ENCODE results near the gene XDH. TPM values are rescaled to one million over a fixed set of nuclear protein-coding genes. Genes with fewer than 3 reads are reported as not detected.

The XDH gene
- polyA plus RNA-seq, 1 donor (not counting 4 experiments of a cell fraction or from before 2014, with no cell fraction given), result 40.6 TPM

- H3K9ac ChIP-seq (ENCODE audit: control insufficient read depth, extremely low read depth, insufficient read depth, low read length), result no peak overlapping the region
- no peak overlapping the region for H3K4me3 ChIP-seq (ENCODE audit: control insufficient read depth in 2 of 3, extremely low read depth in 1 of 3, insufficient read depth in 2 of 3, low read depth in 1 of 3, low read length in 3 of 3)
- no peaks in the 10 kb centered on the region for H3K79me2 ChIP-seq (ENCODE audit: control insufficient read depth, insufficient read depth, low read length)
- H3K9me1 ChIP-seq (ENCODE audit: control insufficient read depth, extremely low read depth, insufficient read depth, low read length), result no peaks in the 10 kb centered on the region
- H3K4me1 ChIP-seq (ENCODE audit: control insufficient read depth, extremely low read depth, insufficient read depth, low read length), result peaks cover 4% of the 10 kb centered on the region
- H3K9me3 ChIP-seq (ENCODE audit: control insufficient read depth, low read depth, low read length), result no peaks in the 10 kb centered on the region
- FAIRE-seq, result no peak
- H3K4me2 ChIP-seq (ENCODE audit: control insufficient read depth, extremely low read depth, insufficient read depth, low read depth, low read length), result no peak overlapping the region
- no peak for DNase-seq (ENCODE audit: low read depth, low spot score)
- H2AFZ ChIP-seq (ENCODE audit: control insufficient read depth, low read length), result no peak overlapping the region
- H4K20me1 ChIP-seq (ENCODE audit: control insufficient read depth, extremely low read depth, insufficient read depth, low read length), result no peaks in the 10 kb centered on the region
- dilution Hi-C loops (cut with MboI; ENCODE audit: extremely low pct_ligation_motif_present, low sequenced_read_pairs), result no loop called here
- H3K36me3 ChIP-seq (ENCODE audit: control insufficient read depth in 2 of 2, extremely low read depth in 1 of 2, insufficient read depth in 2 of 2, low read length in 2 of 2), result peaks cover 0 to 2% of the 10 kb centered on the region in 2 experiments
- no peaks in the 10 kb centered on the region for H3K27me3 ChIP-seq (ENCODE audit: control insufficient read depth, extremely low read depth, insufficient read depth, low read length)
- no peak overlapping the region for H3K27ac ChIP-seq (ENCODE audit: control insufficient read depth, insufficient read depth, low read length)
- no peak for TF ChIP-seq EZH2 (IDR thresholded peaks at IDR 0.05; ENCODE audit: low read length)
- no peak for TF ChIP-seq CTCF (optimal IDR thresholded peaks at IDR 0.05 in 1 of 3, IDR thresholded peaks at IDR 0.05 in 1 of 3, conservative IDR thresholded peaks at IDR 0.05 in 1 of 3; ENCODE audit: extremely low read depth in 1 of 3, insufficient read depth in 2 of 3, low read length in 3 of 3)
Measured at GRCh38 chr2:31327505-31327904, 87.0 kb downstream of the XDH start.

DNA sequence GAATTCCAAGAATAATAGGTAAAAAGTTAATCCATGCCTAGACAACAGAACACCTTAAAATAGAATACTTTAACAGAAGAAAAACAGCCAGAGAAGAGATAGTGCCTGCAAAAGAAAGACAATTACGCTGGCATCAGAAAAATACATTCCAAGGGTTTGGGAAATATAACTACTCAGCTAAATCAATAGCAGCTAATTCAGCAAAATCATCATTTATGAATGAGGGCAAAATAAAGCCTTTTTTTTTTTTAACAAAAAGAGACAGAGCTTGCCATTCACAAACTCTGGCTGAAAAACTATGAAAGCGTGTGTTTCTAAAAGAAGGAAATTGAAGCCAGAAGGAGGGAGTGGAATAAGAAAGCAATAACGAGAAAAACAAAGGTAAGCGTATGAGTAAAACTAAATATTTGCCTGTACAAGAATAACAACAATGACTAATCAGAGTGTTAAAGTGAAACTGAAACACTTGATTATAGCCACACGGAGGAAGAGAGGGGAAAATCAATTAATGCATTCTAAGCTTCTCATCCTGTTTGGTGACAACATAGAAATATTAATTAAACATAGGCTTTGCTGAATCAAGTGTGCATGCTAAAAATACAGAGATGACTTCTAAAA is 90.4 kb downstream of the XDH start:
- H3K4me2 ChIP-seq (ENCODE audit: control insufficient read depth, extremely low read depth, insufficient read depth, low read depth, low read length), result peak overlapping the region; percentile 87
- H3K9ac ChIP-seq (ENCODE audit: control insufficient read depth, extremely low read depth, insufficient read depth, low read length), result peak overlapping the region; percentile 51
- peak overlapping the region; percentile 27 to 65 (median 65) for H3K4me3 ChIP-seq (ENCODE audit: control insufficient read depth in 2 of 3, extremely low read depth in 1 of 3, insufficient read depth in 2 of 3, low read depth in 1 of 3, low read length in 3 of 3)
- H3K79me2 ChIP-seq (ENCODE audit: control insufficient read depth, insufficient read depth, low read length), result no peaks in the 10 kb centered on the region
- H3K27ac ChIP-seq (ENCODE audit: control insufficient read depth, insufficient read depth, low read length), result peak overlapping the region; percentile 73
- DNase-seq (ENCODE audit: low read depth, low spot score) (no peak), FAIRE-seq (peak; percentile 29)
- no peak overlapping the region for H2AFZ ChIP-seq (ENCODE audit: control insufficient read depth, low read length)
- no peaks in the 10 kb centered on the region for H3K27me3 ChIP-seq (ENCODE audit: control insufficient read depth, extremely low read depth, insufficient read depth, low read length)
- no peaks in the 10 kb centered on the region for H3K36me3 ChIP-seq (ENCODE audit: control insufficient read depth in 2 of 2, extremely low read depth in 1 of 2, insufficient read depth in 2 of 2, low read length in 2 of 2)
- H3K4me1 ChIP-seq (ENCODE audit: control insufficient read depth, extremely low read depth, insufficient read depth, low read length), result peaks cover 7% of the 10 kb centered on the region
- TF ChIP-seq EZH2 (IDR thresholded peaks at IDR 0.05; ENCODE audit: low read length) (no peak), CTCF (optimal IDR thresholded peaks at IDR 0.05 in 1 of 3, IDR thresholded peaks at IDR 0.05 in 1 of 3, conservative IDR thresholded peaks at IDR 0.05 in 1 of 3; ENCODE audit: extremely low read depth in 1 of 3, insufficient read depth in 2 of 3, low read length in 3 of 3) (no peak)
- no peaks in the 10 kb centered on the region for H4K20me1 ChIP-seq (ENCODE audit: control insufficient read depth, extremely low read depth, insufficient read depth, low read length)
- no peaks in the 10 kb centered on the region for H3K9me3 ChIP-seq (ENCODE audit: control insufficient read depth, low read depth, low read length)
- dilution Hi-C loops (cut with MboI; ENCODE audit: extremely low pct_ligation_motif_present, low sequenced_read_pairs), result no loop called here
- H3K9me1 ChIP-seq (ENCODE audit: control insufficient read depth, extremely low read depth, insufficient read depth, low read length), result no peaks in the 10 kb centered on the region
